Loucy (cell line): ENCODE results near the gene OR8A1.

Experiments
- H2AFZ ChIP-seq: fragments of 200-600 bp; sonication (generic); 2 replicates; pipeline ENCODE4 v1.6.0; 2016; ENCODE audit warnings: antibody characterized with exemption, mild to moderate bottlenecking, low read length, moderate library complexity
- H3F3A ChIP-seq: fragments of 200-600 bp; 2 replicates; pipeline ENCODE4 v1.6.0; 2016; ENCODE audit warnings: antibody characterized with exemption, low read depth, mild to moderate bottlenecking
- H3K27me3 ChIP-seq: fragments of 200-600 bp; sonication (generic); 2 replicates; pipeline ENCODE4 v1.6.1; 2014; ENCODE audit warnings: low read length, mild to moderate bottlenecking; ENCODE audit not compliant: insufficient read depth, poor library complexity, severe bottlenecking
- H3K36me3 ChIP-seq: fragments of 200-600 bp; sonication (generic); 2 replicates; pipeline ENCODE4 v1.6.1; 2016; ENCODE audit warnings: low read length; ENCODE audit not compliant: insufficient read depth
- H3K4me1 ChIP-seq: fragments of 200-600 bp; sonication (generic); 2 replicates; pipeline ENCODE4 v1.5.1; 2014; ENCODE audit warnings: low read length, mild to moderate bottlenecking; ENCODE audit not compliant: insufficient read depth, poor library complexity, severe bottlenecking
- H3K4me2 ChIP-seq: fragments of 200-600 bp; sonication (generic); 2 replicates; pipeline ENCODE4 v1.6.0; 2014; ENCODE audit warnings: antibody characterized with exemption, low read length, low read depth, mild to moderate bottlenecking; ENCODE audit not compliant: poor library complexity, severe bottlenecking
- H3K4me3 ChIP-seq: fragments of 200-600 bp; sonication (generic); 2 replicates; pipeline ENCODE4 v1.5.1; 2014; ENCODE audit warnings: low read length, mild to moderate bottlenecking, mixed read lengths; ENCODE audit not compliant: poor library complexity, severe bottlenecking
- H3K79me2 ChIP-seq: fragments of 200-600 bp; sonication (generic); 2 replicates; pipeline ENCODE4 v1.6.1; 2014; ENCODE audit warnings: low read length; ENCODE audit not compliant: insufficient read depth
- H3K9ac ChIP-seq: fragments of 200-600 bp; sonication (generic); 2 replicates; pipeline ENCODE4 v1.6.0; 2014; ENCODE audit warnings: mild to moderate bottlenecking, low read depth, low read length, moderate library complexity; ENCODE audit not compliant: poor library complexity, severe bottlenecking
- H3K9me2 ChIP-seq: fragments of 200-600 bp; sonication (generic); replicated peaks from 2 replicates; pipeline ENCODE4 v1.6.1; 2016; ENCODE audit warnings: low read depth, low read length, mixed read lengths
- H3K9me3 ChIP-seq: fragments of 200-600 bp; sonication (generic); 2 replicates; pipeline ENCODE4 v1.6.1; 2014; ENCODE audit warnings: mild to moderate bottlenecking, antibody characterized with exemption, low read length, low read depth; ENCODE audit not compliant: insufficient read depth
- H4K20me1 ChIP-seq: fragments of 200-600 bp; sonication (generic); 2 replicates; pipeline ENCODE4 v1.6.0; 2014; ENCODE audit warnings: antibody characterized with exemption, low read length, mild to moderate bottlenecking; ENCODE audit not compliant: insufficient read depth, poor library complexity, severe bottlenecking
- CTCF ChIP-seq: fragments of 200-600 bp; sonication (generic); conservative IDR thresholded peaks from 2 replicates; pipeline ENCODE4 v1.5.1; 2014; ENCODE audit warnings: mild to moderate bottlenecking, antibody characterized with exemption, low read length
- EZH2phosphoT487 ChIP-seq: fragments of 200-600 bp; IDR thresholded peaks from 2 replicates; pipeline ENCODE4 v1.6.1; 2018; ENCODE audit warnings: antibody characterized with exemption, mild to moderate bottlenecking, moderate library complexity, borderline replicate concordance

OR8A1 gene

DNA sequence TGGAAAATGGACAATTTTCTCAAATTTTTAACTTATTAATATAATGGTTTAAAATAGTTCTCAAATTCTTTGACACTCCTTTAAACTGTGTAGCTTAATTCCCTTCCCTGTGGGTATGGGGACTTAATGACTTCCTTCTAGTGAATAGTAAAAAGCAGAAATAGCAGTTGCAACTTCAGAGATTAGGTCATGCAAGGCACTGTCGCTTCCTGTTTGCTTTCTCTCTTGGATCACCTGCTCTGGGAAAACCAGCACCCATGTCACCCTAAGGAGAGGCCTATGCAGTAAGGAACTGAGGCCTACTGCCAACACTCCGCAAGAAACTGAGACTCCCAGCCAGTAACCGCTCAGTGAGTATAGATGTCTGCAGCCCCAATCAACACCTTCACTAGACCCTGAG lies 35.9 kb downstream of the OR8A1 start:
- Histone ChIP-seq H3K36me3 (no peaks in the 10 kb centered on the region), H3K9me3 (no peaks in the 10 kb centered on the region), H3K4me2 (peak overlapping the region; percentile 24), H3K4me1 (peaks cover 5% of the 10 kb centered on the region), H3K4me3 (no peak overlapping the region), H3K27me3 (no peaks in the 10 kb centered on the region), H3K9ac (no peak overlapping the region), H3K9me2 (no peaks in the 10 kb centered on the region), H4K20me1 (no peaks in the 10 kb centered on the region), H2AFZ (no peak overlapping the region), H3F3A (no peaks in the 10 kb centered on the region), H3K79me2 (no peaks in the 10 kb centered on the region)
- no peak for TF ChIP-seq EZH2phosphoT487
- TF ChIP-seq CTCF: no peak

- Histone ChIP-seq H3K9ac (no peak overlapping the region), H3K4me1 (peaks cover 15% of the 10 kb centered on the region), H3K4me2 (no peak overlapping the region), H4K20me1 (no peaks in the 10 kb centered on the region), H3F3A (no peaks in the 10 kb centered on the region), H3K79me2 (no peaks in the 10 kb centered on the region), H2AFZ (no peak overlapping the region), H3K4me3 (no peak overlapping the region), H3K9me2 (no peaks in the 10 kb centered on the region), H3K36me3 (no peaks in the 10 kb centered on the region), H3K9me3 (no peaks in the 10 kb centered on the region), H3K27me3 (no peaks in the 10 kb centered on the region)
- TF ChIP-seq EZH2phosphoT487 (no peak), CTCF (no peak)
Observed at GRCh38 chr11:124608147-124608546, 38.4 kb downstream of the OR8A1 start.

- no peak overlapping the region for H3K9ac ChIP-seq
- H3K4me3 ChIP-seq: no peak overlapping the region
- no peaks in the 10 kb centered on the region for H3K9me3 ChIP-seq
- H3K4me2 ChIP-seq: no peak overlapping the region
- H3K4me1 ChIP-seq: peaks cover 15% of the 10 kb centered on the region
- H3K9me2 ChIP-seq: no peaks in the 10 kb centered on the region
- TF ChIP-seq EZH2phosphoT487 (no peak), CTCF (no peak)
- no peak overlapping the region for H2AFZ ChIP-seq
- H3K36me3 ChIP-seq: no peaks in the 10 kb centered on the region
- H3K27me3 ChIP-seq: no peaks in the 10 kb centered on the region
- no peaks in the 10 kb centered on the region for H4K20me1 ChIP-seq
- no peaks in the 10 kb centered on the region for H3K79me2 ChIP-seq
- no peaks in the 10 kb centered on the region for H3F3A ChIP-seq
Observed at GRCh38 chr11:124610295-124610694, 40.5 kb downstream of the OR8A1 start.
